Stimulated activated effector memory CD8-positive, alpha-beta T cell treated with anti-CD3 and anti-CD28 coated beads, Interleukin-12 subunit alpha, Interleukin-12 subunit beta, amount 100 ng/mL, for 72 hours (primary cell): ENCODE results near the gene SMAD2.
A peak's percentile ranks its signal among the peaks of the same experiment; 100 is the strongest.

Source experiments
- ATAC-seq: fragments of 150-1000 bp; cut with Tn5 transposase; 2 replicates; pipeline ENCODE4 v1.10.0; 2021
- DNase-seq, 2 donors: peaks; one replicate each; pipeline ENCODE4 v3.0.0; 2021 to 2022; ENCODE audit warnings: low spot score in 2 of 2
- H3K27ac Mint-ChIP-seq: one replicate; pipeline ENCODE4 v1.8.0; 2022; ENCODE audit warnings: mild to moderate bottlenecking, mixed read lengths
- H3K36me3 Mint-ChIP-seq: one replicate; pipeline ENCODE4 v1.8.0; 2022; ENCODE audit warnings: mild to moderate bottlenecking, mixed read lengths
- H3K4me1 Mint-ChIP-seq: one replicate; pipeline ENCODE4 v1.8.0; 2022; ENCODE audit warnings: mixed read lengths
- H3K4me3 Mint-ChIP-seq: one replicate; pipeline ENCODE4 v1.8.0; 2022; ENCODE audit warnings: mild to moderate bottlenecking, mixed read lengths
- H3K9me3 Mint-ChIP-seq: one replicate; pipeline ENCODE4 v1.8.0; 2022; ENCODE audit warnings: mixed read lengths

Gene SMAD2

DNA sequence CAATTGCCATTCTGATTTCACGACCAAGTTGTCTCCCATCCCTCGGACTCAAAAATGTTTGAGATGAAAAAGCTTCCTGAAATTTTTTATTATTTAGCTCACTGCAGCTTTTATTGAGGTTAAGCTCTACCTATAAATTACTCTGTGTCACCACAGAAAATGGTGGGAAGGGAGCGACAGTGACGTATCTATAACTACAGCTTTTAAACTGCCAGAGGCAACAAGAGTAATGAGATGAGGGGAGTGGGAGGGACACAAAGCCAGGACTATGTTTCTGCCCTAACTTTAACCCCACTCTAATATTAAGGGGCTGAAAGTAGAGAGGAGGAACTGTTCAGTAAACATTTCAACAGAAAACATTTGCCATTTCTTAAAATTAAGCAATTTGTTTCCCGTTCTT, 37.4 kb downstream of the SMAD2 start:
- Mint-ChIP-seq H3K27ac (no peak overlapping the region), H3K4me3 (no peak overlapping the region), H3K9me3 (no peaks in the 10 kb centered on the region), H3K4me1 (peaks cover 39% of the 10 kb centered on the region), H3K36me3 (peaks cover 94% of the 10 kb centered on the region)
- no peak for ATAC-seq
- no peak for DNase-seq

DNA sequence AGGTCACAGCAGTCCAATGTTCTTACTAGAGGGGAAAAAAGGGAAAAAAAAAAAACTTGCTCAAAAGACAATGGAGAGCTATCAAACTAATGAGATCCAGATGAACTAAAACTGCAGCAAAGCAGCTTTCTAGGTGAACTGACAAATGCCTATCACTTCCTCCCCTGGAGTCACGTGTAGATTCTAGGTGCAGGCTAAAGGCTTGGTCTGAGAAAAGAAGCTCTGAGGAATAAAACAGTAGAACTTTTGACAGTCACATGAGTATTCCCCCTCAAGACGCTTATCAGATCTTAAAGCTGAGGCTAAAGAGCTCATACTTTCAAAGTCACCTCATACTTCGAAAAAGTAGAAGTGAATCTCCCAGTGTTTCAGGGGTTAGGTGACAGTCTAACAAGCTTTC, 42.3 kb downstream of the SMAD2 start:
- Mint-ChIP-seq H3K36me3 (peaks cover 90% of the 10 kb centered on the region), H3K9me3 (no peaks in the 10 kb centered on the region), H3K4me3 (no peak overlapping the region), H3K27ac (peak overlapping the region; percentile 30), H3K4me1 (peaks cover 34% of the 10 kb centered on the region)
- DNase-seq (no peak), ATAC-seq (no peak)

DNA sequence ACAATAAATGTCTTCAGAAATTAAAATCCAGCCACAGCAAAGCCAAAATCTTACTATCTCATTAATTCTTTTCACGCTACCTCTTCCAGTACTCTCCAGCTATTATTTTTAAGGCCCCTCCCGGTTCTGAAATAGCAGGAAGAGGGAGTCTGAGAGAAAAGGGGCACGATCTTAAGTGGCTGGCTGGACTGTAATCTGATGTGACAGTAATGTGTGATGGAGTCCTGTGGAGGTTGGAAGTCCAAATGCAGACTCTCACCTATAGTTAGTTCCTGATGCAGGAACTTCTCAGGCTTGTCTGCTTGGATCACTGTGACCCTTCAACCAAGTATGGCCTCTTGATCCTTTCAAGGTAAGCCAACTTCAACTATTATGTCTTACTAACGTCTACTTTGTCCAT, 43.2 kb downstream of the SMAD2 start:
- Mint-ChIP-seq H3K4me1 (peaks cover 34% of the 10 kb centered on the region), H3K36me3 (peaks cover 90% of the 10 kb centered on the region), H3K9me3 (no peaks in the 10 kb centered on the region), H3K27ac (peak overlapping the region; percentile 30), H3K4me3 (no peak overlapping the region)
- DNase-seq (no peak), ATAC-seq (no peak)

DNA sequence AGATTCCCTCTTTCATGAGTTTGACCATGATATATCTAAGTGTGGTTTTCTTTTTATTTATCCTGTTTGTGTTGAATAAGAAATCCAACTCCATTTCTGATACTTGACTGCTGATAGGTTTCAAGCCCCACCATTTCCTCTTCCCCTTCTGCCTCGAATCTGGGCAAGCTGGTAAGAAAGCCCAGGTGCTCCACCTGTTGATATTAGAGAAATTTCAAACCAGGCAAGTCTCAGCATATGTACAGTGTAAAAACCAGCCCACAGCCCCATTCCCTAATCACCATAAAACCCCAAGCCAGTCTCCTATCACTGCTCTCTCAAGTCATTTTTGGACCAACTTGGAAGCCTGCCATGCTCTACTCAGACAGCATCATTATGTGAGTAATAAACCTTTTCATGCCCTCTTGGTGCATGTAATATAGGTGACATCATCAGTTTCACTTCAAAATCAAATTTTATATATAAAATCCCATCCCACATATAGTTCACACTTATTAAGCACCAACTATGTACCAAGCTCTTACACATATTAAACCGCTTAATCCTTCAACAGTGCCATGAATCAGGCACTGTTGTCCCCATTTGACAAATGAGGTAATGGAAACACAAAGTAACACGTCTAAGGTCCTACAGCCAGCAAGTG, 46.6 kb downstream of the SMAD2 start:
- H3K27ac Mint-ChIP-seq = peak overlapping the region; percentile 53

DNA sequence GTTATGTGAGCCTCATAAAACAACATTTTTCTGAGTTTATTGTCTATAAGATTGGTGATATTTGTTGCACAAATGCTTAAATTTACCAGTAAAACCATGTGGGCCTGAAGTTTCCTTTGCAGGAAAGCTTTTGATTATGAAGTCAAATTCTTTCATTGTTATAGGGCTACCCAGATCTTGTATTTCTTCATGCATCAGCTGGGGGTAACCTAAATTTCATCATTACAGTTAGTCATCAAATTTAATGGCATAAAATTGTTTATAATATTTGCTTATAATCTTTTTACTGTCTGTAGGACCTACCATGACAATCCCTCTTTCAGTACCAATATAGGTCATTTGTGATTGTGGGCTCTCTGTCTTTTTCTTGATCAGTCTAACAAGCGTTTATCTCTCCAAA, 47.8 kb downstream of the SMAD2 start:
- no peak for ATAC-seq
- Mint-ChIP-seq H3K4me3 (no peak overlapping the region), H3K4me1 (peaks cover 50% of the 10 kb centered on the region), H3K9me3 (no peaks in the 10 kb centered on the region), H3K36me3 (peaks cover 91% of the 10 kb centered on the region), H3K27ac (no peak overlapping the region)
- no peak for DNase-seq

More for the DNA sequence above, 46.6 kb downstream of the SMAD2 start:
- H3K9me3 Mint-ChIP-seq = no peaks in the 10 kb centered on the region
- no peak for DNase-seq
- ATAC-seq = peak; percentile 87
- H3K4me3 Mint-ChIP-seq = no peak overlapping the region
- H3K36me3 Mint-ChIP-seq = peaks cover 95% of the 10 kb centered on the region
- peaks cover 50% of the 10 kb centered on the region for H3K4me1 Mint-ChIP-seq

DNA sequence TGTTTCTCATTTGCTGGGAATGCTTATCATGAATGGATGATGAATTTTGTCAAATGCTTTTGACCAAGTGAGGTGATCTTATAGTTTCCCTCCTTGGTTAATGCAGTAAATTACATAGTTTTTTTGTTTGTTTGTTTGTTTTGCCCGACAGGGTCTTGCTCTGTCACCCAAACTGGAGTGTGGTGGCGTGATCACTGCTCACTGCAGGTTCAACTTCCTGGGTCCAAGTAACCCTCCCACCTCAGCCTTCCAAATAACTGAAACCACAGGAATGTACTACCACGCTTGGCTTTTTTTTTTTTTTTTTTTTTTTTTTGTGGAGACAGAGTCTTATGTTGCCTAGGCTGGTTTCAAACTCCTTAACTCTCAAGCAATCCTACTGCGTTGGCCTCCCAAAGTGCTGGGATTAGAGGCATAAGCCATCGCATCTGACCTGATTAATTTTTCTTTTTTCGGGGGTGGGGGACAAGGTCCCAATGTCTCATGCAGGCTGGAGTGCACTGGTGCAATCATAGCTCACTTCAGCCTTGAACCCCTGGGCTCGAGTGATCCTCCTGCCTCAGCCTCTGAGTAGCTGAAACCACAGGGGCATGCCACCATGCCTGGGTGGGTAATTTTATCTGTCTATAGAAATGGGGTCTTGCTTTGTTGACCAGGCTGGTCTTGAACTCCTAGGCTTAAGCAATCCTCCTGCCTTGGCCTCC, 48.6 kb downstream of the SMAD2 start:
- H3K36me3 Mint-ChIP-seq = peaks cover 88% of the 10 kb centered on the region
- no peaks in the 10 kb centered on the region for H3K9me3 Mint-ChIP-seq
- H3K4me3 Mint-ChIP-seq = no peak overlapping the region
- ATAC-seq (no peak), DNase-seq (no peak)
- peaks cover 42% of the 10 kb centered on the region for H3K4me1 Mint-ChIP-seq
- H3K27ac Mint-ChIP-seq = no peak overlapping the region

DNA sequence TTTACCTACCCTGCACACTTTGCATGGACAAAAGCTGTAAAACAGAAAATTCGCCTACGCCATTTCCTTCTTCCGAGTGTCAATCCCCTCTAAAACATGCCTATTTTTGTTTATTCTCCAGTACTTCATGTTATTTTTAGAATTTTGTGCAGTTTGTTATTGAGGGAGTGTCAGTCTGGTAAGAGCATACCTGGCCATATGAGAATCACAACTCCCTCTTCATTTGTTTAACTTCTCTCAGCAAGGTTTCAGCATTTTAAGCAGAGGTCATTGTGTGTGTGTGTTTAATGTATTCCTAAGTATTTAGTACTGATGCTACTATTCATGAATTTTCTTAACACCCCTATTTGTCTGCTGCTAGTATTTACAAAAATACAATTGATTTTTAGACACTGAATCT, 49.4 kb downstream of the SMAD2 start:
- H3K4me3 Mint-ChIP-seq = no peak overlapping the region
- H3K27ac Mint-ChIP-seq = peak overlapping the region; percentile 40

DNA sequence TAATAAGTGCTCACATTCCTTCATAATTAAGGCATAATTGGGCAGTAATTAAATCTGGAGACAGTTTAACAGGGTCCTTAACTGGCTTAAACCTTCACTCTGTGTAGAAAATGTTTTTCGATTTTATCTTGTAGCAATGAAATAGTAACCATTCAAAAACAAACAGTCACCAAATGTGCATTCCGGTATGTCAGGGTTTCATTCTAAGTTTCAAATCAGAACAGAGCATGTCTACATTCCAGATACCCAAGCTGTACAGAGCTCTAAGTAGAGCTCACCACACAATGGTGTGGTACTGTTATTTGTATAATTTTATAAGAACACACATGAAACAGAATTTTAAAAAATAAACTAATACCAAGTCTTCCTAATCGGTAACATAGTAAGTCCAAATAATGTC, 52.6 kb downstream of the SMAD2 start:
- Mint-ChIP-seq H3K9me3 (no peaks in the 10 kb centered on the region), H3K27ac (peak overlapping the region; percentile 43), H3K36me3 (peaks cover 71% of the 10 kb centered on the region), H3K4me3 (no peak overlapping the region), H3K4me1 (peaks cover 42% of the 10 kb centered on the region)
- ATAC-seq (no peak), DNase-seq (no peak)

More for the DNA sequence above, 49.4 kb downstream of the SMAD2 start:
- ATAC-seq (no peak), DNase-seq (no peak)
- Mint-ChIP-seq H3K4me1 (peaks cover 40% of the 10 kb centered on the region), H3K9me3 (no peaks in the 10 kb centered on the region), H3K36me3 (peaks cover 83% of the 10 kb centered on the region)

DNA sequence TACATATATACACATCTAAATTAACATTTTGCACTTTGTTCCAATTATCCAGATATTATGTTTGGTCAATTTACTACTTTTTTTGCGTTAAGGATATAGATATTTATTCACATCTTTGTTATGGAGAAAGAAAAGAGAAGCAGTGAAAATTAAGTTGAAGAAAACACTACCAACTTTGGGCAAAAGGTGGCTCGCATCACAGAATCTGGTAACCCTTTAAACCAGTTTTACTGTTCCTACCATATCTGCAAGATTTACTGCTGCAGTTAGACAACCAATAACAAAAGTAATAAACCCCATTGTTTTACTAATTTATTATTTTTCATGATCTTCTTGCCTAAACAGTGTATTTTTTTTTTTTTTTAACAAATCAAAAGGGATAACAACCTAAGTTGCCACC, 53.6 kb downstream of the SMAD2 start:
- Mint-ChIP-seq H3K9me3 (no peaks in the 10 kb centered on the region), H3K36me3 (peaks cover 60% of the 10 kb centered on the region), H3K4me1 (peaks cover 42% of the 10 kb centered on the region), H3K27ac (peak overlapping the region; percentile 29), H3K4me3 (no peak overlapping the region)
- ATAC-seq (no peak), DNase-seq (no peak)

DNA sequence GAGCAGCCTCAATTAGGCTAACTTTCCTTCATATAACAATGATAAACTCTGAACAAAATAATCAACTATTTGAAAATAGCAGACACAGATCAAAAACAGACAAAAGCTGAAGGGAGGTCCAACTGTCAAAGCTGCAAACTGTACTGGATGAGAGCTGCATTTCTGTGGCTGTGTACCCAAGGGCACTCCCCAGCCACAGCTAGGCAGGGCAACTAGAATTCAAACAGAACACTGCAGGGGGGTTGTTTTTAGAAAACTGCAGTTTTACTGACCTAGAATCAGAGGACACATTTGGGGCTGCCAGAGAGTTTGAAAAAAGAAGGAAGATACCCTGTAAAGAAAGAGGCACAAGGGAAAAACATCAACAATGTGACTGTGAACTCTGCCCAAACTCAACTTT, 56.8 kb downstream of the SMAD2 start:
- no peak overlapping the region for H3K4me3 Mint-ChIP-seq
- no peaks in the 10 kb centered on the region for H3K9me3 Mint-ChIP-seq
- H3K4me1 Mint-ChIP-seq = peaks cover 28% of the 10 kb centered on the region
- DNase-seq (no peak), ATAC-seq (no peak)
- H3K27ac Mint-ChIP-seq = peak overlapping the region; percentile 57
- H3K36me3 Mint-ChIP-seq = peaks cover 47% of the 10 kb centered on the region

DNA sequence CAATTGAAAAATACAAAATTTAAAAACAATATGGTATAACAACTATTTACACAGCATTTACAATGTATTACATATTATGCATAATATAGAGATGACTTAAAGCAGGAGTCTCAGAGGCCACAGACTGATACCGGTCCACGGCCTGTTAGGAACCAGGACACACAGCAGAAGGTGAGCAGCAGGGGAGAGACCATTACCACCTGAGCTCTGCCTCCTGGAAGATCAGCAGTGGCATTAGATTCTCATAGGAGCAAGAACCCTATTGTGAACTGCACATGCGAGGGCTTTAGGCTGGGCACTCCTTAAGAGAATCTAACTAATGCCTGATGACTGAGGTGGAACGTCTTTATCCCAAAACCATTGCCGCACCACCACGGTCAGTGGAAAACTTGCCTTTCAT, 58.0 kb downstream of the SMAD2 start:
- Mint-ChIP-seq H3K36me3 (peaks cover 53% of the 10 kb centered on the region), H3K9me3 (no peaks in the 10 kb centered on the region), H3K4me1 (peaks cover 27% of the 10 kb centered on the region), H3K27ac (no peak overlapping the region), H3K4me3 (no peak overlapping the region)
- DNase-seq = no peak
- ATAC-seq = no peak

DNA sequence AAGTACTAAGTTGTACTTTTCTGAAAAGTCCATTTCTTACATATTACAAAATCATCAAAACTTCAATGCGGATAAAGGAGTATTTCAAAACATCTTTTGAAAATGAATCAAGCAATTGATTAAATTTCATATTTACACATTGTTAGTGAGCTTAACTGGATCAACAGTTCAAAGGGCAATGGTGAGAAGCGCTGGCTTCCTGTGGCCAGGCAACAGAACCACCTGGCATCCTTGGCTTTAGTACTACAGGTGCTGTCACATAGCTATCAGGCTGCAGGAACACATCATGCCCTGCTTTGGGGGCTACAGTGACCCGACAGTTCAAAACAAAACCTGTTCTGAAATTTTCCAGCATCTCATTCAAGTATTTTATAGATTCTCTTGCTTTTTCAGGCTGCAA, 59.2 kb downstream of the SMAD2 start:
- Mint-ChIP-seq H3K36me3 (peaks cover 57% of the 10 kb centered on the region), H3K9me3 (no peaks in the 10 kb centered on the region), H3K4me1 (peaks cover 27% of the 10 kb centered on the region), H3K27ac (peak overlapping the region; percentile 15), H3K4me3 (no peak overlapping the region)
- no peak for DNase-seq
- no peak for ATAC-seq

DNA sequence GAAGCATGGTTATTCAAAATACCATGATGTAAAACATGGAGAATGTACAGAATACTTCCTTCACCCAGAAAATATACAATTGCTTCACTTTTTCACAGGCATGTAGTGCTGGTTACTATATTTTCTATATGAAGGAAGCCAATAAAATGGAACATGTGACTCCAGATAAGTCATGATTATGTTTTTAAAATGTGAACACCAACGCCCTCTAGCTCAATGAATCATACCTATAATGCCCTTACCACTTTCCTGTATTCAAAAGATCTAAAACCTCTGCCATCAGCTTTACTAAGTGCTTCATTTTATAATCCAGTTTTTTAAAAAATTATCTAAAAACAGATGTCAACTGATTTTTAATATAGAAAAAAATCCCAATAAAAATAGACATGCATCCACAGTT, 59.9 kb downstream of the SMAD2 start:
- ATAC-seq (peak; percentile 78), DNase-seq (no peak)
- Mint-ChIP-seq H3K27ac (peak overlapping the region; percentile 15), H3K4me3 (no peak overlapping the region), H3K9me3 (no peaks in the 10 kb centered on the region), H3K36me3 (peaks cover 64% of the 10 kb centered on the region), H3K4me1 (peaks cover 27% of the 10 kb centered on the region)

DNA sequence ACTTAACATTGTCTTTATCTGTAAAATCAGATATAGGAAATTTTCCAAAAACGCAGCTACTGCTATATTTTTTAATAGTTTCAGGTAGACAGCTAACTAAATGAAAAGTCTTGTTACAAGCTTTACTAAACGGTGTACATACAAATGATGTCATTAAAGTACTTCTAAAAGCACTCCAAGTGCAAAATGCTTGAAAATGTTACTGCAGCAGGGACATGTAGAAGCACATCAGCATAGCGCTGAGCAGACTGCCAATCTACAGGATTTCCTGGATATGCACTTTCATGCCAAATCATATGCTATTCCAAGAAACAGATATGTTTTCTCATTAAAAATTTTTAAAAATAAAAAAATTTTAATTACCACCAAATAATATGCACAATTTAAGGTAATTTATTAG, 61.7 kb downstream of the SMAD2 start:
- ATAC-seq (no peak), DNase-seq (no peak)
- H3K4me1 Mint-ChIP-seq = peaks cover 12% of the 10 kb centered on the region
- H3K4me3 Mint-ChIP-seq = no peak overlapping the region
- H3K9me3 Mint-ChIP-seq = no peaks in the 10 kb centered on the region
- H3K36me3 Mint-ChIP-seq = peaks cover 72% of the 10 kb centered on the region
- no peak overlapping the region for H3K27ac Mint-ChIP-seq

DNA sequence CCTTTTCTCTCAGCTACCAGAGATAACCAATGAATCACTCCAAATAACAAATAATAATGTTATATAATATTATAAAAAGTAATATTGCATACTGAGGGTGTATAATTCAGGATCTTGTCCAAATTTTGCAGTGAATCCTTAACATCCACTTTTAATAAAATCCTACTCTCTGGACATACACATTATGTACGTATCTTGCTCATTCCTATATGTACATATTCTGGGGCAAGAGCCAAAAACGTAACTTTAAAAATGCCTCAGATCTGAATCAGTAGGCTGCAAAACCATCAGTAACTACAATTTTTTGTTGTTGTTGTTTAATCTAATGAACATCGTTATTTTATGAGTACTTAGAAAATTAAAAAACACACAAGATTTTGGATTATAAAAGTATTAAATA, 65.3 kb downstream of the SMAD2 start:
- H3K4me1 Mint-ChIP-seq = peaks cover 5% of the 10 kb centered on the region
- H3K9me3 Mint-ChIP-seq = no peaks in the 10 kb centered on the region
- peaks cover 92% of the 10 kb centered on the region for H3K36me3 Mint-ChIP-seq
- ATAC-seq = no peak
- no peak overlapping the region for H3K4me3 Mint-ChIP-seq
- H3K27ac Mint-ChIP-seq = no peak overlapping the region
- no peak for DNase-seq

DNA sequence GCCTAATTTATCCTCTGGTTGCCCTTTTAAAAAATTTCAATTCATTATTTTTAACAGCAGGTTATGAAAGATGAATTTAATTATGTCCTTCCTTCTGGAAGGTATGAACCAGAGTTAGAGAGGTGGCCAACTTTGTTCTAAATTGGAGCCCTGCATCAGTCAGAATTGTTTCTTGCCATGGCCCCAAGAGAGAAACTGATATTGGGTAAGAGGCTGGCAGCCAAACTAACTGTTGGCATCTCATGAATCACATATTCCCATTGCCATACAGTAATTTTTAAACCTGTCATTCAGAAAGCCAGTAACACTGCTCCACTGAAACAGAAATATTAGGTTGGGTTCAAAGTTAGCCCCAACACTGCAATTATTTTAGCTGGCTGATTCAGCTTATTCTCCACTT, 67.4 kb downstream of the SMAD2 start:
- Mint-ChIP-seq H3K4me1 (no peaks in the 10 kb centered on the region), H3K36me3 (peaks cover 93% of the 10 kb centered on the region), H3K27ac (no peak overlapping the region), H3K9me3 (peaks cover 10% of the 10 kb centered on the region), H3K4me3 (no peak overlapping the region)
- DNase-seq (no peak), ATAC-seq (no peak)
